ENCODE measurements around the gene GRIN2A. TPM values are rescaled to one million over a fixed set of nuclear protein-coding genes. Genes with fewer than 3 reads are reported as not detected.

The GRIN2A gene
- total and polyA plus RNA-seq, 12 donors: 0.07 to 1.2 (median 0.32) TPM; not detected in 2

GRCh38 chr16:9756434-9756833 lies 425.8 kb downstream of the GRIN2A start:
- no peak overlapping the region for H3K4me3 ChIP-seq
- H3K27me3 ChIP-seq: no peaks in the 10 kb centered on the region
- H3K9me3 ChIP-seq (replicated peaks in 1 of 3): no peaks in the 10 kb centered on the region
- intact Hi-C loops (cut with DNase I): no loop called here
- H3K4me1 ChIP-seq (replicated peaks in 1 of 2): no peaks in the 10 kb centered on the region
- TF ChIP-seq POLR2A (IDR thresholded peaks at IDR 0.05) (no peak), CTCF (IDR thresholded peaks at IDR 0.05) (no peak)
- H3K27ac ChIP-seq: no peak overlapping the region
- H3K36me3 ChIP-seq (replicated peaks in 1 of 2): no peaks in the 10 kb centered on the region
- no peak for DNase-seq
- WGBS, 4 donors: 64 to 85% (median 71%) methylated on average over 4 of the region's 4 CpGs

- Histone ChIP-seq H3K4me3 (no peak overlapping the region), H3K9me3 (replicated peaks in 1 of 3) (no peaks in the 10 kb centered on the region), H3K4me1 (replicated peaks in 1 of 2) (no peaks in the 10 kb centered on the region), H3K27me3 (no peaks in the 10 kb centered on the region), H3K36me3 (replicated peaks in 1 of 2) (no peaks in the 10 kb centered on the region), H3K27ac (no peak overlapping the region)
- intact Hi-C loops (cut with DNase I): no loop called here
- 26 to 42% (median 37%) methylated on average over 4 of the region's 4 CpGs for WGBS, 4 donors
- no peak for TF ChIP-seq POLR2A (IDR thresholded peaks at IDR 0.05)
- TF ChIP-seq CTCF (IDR thresholded peaks at IDR 0.05): no peak
- no peak for DNase-seq
These were observed 427.1 kb downstream of the GRIN2A start for GRCh38 chr16:9755081-9755480.

GRCh38 chr16:9741776-9742175 lies 440.5 kb downstream of the GRIN2A start:
- H3K27ac ChIP-seq: no peak overlapping the region
- no peaks in the 10 kb centered on the region for H3K4me1 ChIP-seq (replicated peaks in 1 of 2)
- DNase-seq: no peak
- H3K9me3 ChIP-seq (replicated peaks in 1 of 3): no peaks in the 10 kb centered on the region
- intact Hi-C loops (cut with DNase I): no loop called here
- H3K4me3 ChIP-seq: no peak overlapping the region
- no peaks in the 10 kb centered on the region for H3K27me3 ChIP-seq
- TF ChIP-seq POLR2A (IDR thresholded peaks at IDR 0.05) (no peak), CTCF (IDR thresholded peaks at IDR 0.05) (no peak)
- H3K36me3 ChIP-seq (replicated peaks in 1 of 2): no peaks in the 10 kb centered on the region

- no peak for DNase-seq
- WGBS, 4 donors: 79 to 83% (median 79%) methylated on average over 6 of the region's 6 CpGs
- Histone ChIP-seq H3K36me3 (replicated peaks in 1 of 2) (no peaks in the 10 kb centered on the region), H3K4me1 (replicated peaks in 1 of 2) (no peaks in the 10 kb centered on the region), H3K4me3 (no peak overlapping the region), H3K9me3 (replicated peaks in 1 of 3) (no peaks in the 10 kb centered on the region), H3K27ac (no peak overlapping the region), H3K27me3 (no peaks in the 10 kb centered on the region)
- no peak for TF ChIP-seq CTCF (IDR thresholded peaks at IDR 0.05)
- TF ChIP-seq POLR2A (IDR thresholded peaks at IDR 0.05): no peak
- intact Hi-C loops (cut with DNase I): no loop called here
These were observed 442.9 kb downstream of the GRIN2A start for GRCh38 chr16:9739301-9739700.

Measured in adrenal gland (tissue), 12 donors.